Left kidney (tissue), 2 donors: Measurements from ENCODE around the gene ASCC3. TPM values are rescaled to one million over a fixed set of nuclear protein-coding genes. Genes with fewer than 3 reads are reported as not detected.

Source experiments
- DNase-seq: peaks from one replicate; pipeline ENCODE4 v3.0.0-alpha.2; 2013
- polyA plus RNA-seq: library from polyadenylated mRNA; unstranded; fragments of 120-200 nt; gene quantifications from one replicate; pipeline ENCODE4 v1.2.1, GENCODE V29; 2013; ENCODE audit not compliant: insufficient read length

The ASCC3 gene
- polyA plus RNA-seq, 1 donor = 30.2 TPM

DNA sequence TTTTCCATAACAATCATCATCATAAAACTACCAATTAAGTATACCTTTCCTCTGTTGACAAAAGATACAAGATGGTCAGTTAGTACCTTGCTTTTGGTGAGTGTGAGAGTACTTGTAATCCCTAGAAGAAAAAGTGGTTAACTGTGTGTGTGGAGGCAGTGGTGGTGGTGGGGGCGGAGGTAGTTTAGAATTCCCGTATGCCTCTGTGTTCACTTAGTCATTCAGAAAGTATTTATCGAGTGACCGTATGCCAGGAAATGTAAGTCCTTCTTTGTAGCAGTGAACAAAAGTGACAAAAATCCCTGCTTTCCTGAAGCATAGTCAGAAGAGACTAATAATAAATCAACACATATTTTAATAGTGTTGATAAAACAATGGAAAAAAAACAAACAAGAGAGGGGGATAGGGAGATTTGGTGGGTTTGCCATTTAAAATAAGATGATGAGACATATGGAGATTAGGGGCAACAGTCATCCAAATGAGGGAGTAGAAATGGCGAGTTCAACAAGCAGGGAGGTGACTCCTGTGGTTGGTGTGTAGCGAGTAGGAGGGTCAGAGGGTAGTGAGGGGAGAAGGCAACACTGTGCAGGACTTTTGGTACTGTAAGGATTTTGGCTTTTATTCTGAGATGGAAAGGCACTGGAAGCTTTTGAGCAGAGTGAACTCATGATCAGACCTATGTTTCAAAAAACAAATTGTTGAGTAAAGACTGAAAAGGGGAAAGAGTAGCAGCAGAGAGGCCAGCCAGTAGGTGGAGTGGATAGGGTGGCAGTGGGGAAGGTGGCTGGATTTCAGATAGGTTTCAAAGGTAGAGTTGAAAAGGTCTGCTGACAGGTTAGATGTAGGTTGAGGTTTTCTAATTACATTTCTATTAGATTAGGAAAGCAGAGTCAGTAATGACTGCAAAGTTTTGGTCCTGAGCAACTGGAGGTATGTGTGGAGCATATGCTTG lies 376.1 kb downstream of the ASCC3 start:
- no peak for DNase-seq

DNA sequence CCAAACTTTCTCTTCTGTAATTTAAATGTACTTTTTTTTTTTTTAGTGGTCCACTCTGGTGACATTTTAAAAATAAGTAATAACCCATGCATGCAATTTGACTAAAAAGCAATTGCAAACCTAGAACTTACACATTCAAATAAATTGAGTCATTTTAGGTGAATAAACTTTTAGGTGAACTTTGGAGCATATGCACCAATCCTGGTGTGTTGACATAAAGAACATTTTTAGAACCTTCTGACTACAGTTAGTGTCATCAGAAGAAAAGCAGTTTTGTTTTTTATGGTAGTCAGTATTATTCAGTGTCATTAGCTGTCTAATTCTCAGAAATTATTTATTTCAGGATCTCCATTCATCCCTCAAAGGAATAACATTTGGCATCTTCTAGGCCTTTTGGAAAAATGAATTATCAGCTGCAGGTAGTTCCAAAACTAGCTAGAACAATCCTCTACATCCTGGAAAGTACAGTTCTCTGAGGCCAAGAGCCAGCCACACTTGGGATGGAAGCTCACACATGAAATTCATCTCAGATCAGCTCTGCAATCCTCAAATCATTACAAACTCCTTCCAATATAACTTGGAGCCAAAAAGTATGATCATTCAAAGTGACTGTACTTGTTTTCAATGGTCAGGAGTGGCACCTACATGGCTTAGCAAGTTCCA lies 378.0 kb downstream of the ASCC3 start:
- DNase-seq = no peak

GRCh38 chr6:100493206-100493888 lies 387.8 kb downstream of the ASCC3 start:
- no peak for DNase-seq

DNA sequence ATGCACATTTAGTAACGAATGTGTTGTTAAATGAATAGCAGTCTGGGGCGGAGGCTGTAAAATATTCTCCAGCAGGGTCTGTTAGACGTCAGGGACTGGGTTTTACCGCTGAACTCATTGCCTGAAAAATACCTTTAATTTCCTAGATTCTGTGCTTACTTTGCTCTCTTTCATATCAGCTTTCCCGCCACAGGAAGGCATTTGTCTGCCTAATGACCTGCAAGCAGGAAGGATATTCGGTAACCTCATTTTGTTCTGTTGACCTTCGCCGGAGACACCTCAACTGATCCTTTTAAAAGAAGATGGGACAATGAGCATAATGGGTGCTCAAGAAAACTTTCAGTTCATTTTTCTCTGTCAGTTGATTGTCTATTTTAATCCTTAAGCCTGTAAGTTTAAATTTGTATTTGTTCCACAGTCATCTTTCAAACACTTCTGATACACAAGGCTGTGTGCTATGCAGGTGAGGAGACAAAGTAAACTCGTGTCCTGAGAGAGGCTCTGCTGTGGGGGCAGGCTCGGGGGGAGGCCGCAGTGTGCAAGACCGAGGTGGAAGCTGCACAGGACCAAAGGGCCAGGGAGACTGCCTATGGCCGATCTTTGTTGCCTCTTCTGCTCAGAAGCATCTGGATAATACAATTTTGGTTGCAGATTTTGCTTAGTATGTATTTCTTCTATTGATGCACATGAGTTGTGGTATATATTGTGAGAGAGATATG lies 389.0 kb downstream of the ASCC3 start:
- no peak for DNase-seq

DNA sequence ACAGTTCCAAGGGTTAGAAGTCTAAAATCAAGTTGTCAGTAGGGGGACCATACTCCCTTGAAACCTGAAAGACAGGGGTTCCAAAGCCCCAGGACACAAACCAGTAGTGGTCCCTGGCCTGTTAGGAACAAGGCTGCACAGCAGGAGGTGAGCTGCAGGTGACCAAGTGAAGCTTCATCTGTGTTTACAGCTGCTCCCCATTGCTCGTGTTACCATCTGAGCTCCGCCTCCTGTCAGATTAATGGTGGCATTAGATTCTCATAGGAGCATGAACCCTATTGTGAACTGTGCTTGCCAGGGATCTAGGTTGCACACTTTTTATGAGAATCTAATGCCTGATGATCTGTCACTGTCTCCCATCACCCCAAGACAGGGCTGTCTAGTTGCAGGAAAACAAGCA lies 391.1 kb downstream of the ASCC3 start:
- DNase-seq = no peak

DNA sequence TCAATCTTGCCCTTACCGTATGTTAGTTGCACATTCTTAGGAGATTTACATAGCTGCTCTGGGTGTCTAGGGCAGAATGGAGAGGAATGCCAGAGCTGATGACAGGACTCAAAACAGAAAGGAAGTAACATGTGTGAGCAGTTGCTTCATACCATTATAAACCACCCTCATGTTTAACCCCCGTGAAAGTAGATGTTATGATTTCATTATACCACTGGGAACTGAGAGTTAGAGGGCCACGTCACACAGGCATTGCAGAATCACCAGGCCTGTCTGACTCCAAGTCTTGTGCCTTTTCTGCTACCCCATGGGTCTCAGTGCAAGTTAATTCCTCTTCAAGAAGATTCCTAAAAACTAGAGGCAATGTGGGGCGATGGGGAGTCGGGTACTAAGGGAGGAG lies 392.9 kb downstream of the ASCC3 start:
- DNase-seq = no peak

GRCh38 chr6:100487638-100488037 lies 393.5 kb downstream of the ASCC3 start:
- DNase-seq = no peak

GRCh38 chr6:100485268-100485667 lies 395.9 kb downstream of the ASCC3 start:
- DNase-seq = no peak

DNA sequence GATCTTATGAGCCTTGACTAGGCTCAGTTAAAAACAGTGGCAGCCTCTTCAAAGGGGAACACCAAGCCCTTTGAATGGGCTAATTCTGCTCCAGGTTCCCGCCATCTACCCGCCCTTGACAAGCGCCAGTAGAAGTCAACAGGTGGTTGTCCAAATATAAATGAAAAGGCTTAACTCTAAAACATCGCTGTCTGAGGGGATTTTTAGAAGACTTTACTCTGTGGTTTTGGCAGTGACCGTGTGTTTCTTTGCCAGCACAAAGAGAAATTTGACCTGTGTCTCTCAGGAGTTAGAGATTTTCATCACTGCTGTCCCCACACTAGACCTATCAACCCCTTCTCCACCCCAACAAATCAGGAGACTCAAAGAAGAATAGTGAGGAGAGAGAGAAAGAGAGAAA lies 396.7 kb downstream of the ASCC3 start:
- DNase-seq = no peak

GRCh38 chr6:100482698-100483097 lies 398.4 kb downstream of the ASCC3 start:
- DNase-seq = no peak

- peak; percentile 45 for DNase-seq
Measured at GRCh38 chr6:100479179-100480035, 401.7 kb downstream of the ASCC3 start.

DNA sequence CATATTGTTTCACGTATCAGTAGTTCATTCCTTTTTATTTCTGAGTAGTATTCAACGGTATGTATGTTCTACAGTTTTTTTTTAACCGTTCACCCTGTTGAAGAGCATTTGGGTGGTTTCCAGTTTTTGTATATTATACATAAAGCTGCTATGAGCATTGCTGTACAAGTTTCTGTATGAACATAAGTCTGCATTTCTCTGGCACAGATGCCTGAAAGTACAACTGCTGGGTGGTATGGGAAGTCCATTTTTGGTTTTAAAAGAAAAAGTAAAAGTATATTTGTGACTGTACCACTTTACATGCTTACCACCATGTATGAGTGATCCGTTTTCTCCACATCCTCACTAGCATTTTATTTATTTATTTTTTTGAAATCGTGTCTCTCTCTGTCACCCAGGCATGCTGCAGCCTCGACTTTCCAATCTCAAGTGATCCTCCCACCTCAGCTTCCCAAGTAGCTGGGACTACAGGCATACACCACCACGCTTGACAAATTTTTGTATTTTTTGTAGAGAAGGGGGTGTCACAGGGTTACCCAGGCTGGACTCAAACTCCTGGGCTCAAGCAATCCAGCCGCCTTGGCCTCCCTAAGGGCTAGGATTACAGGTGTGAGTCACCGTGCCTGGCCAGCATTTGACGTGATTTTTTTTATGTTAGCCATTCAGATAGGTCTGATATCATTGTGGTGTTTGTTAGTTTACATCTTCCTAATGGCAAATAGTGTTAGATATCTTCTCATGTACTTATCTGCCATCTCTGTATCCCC lies 405.4 kb downstream of the ASCC3 start:
- DNase-seq = no peak

- no peak for DNase-seq
Measured at GRCh38 chr6:100473182-100473581, 407.9 kb downstream of the ASCC3 start.

- no peak for DNase-seq
Measured at GRCh38 chr6:100472674-100473073, 408.5 kb downstream of the ASCC3 start.

DNA sequence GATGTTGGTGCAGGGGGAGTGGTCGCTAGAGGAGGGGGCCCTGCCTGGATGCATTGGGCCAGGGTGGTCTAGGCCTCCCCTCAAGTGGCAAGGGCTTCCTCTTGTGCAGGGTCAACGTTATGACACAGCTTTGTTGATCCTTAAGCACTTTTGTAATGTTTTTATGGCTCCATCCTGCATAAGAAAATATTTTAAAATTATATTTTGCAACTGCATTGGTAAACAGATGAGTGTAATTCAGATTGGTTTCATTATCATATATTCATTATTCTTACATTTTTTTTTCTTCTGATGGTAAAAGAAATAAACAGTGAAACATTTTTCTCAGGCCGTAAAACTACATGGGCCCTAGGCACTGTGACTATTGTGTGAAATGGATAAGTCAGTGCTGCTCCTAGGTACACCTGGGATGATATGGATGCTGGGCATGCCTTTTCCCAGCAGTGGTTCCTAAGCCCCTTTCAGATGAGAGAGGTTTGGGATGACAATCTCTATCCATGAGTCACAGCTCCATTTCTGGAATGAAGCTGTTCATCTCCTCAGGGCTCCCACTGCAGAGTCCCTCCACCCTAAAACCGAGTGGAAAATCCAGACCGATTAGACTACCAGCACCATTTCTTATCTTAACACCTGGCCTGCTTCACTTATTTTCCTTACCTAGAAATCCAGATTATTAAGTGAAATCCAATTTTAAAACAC lies 410.6 kb downstream of the ASCC3 start:
- no peak for DNase-seq

DNA sequence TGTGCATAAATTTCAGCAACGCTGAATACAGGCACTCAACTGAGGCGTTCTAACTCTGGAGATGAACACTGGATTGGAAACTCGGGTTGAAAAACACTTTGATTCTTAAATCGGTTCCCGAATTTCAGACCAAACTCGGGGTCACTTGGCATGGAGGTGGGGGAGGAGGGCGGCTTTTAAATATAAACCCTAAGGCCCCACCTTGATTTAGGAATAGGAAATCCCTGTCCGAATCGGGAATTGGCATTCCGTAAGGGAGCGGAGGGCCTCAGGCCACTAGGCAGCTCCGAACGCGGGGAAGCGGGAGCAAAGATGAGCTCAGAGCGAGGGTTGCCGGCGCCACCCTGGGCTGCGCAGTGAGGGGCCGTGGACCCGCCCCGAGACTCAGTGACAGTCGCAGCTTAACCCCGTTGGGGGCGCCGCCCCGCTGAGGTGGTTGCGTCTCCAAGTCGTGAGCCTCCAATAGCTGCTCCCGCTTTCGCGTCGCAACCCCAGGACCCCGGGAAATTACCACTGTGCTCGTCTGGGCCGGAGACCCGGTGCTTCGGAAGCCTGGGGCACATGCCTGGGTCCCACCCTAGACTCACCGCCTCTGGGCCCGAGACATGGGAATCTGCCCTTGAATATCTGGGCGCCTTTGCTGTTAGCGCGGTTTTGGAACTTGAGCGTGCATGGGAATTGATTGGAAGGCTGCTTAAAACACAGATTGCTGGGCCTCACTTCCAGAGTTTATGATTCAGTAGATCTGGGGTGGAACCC lies 411.8 kb downstream of the ASCC3 start:
- no peak for DNase-seq

DNA sequence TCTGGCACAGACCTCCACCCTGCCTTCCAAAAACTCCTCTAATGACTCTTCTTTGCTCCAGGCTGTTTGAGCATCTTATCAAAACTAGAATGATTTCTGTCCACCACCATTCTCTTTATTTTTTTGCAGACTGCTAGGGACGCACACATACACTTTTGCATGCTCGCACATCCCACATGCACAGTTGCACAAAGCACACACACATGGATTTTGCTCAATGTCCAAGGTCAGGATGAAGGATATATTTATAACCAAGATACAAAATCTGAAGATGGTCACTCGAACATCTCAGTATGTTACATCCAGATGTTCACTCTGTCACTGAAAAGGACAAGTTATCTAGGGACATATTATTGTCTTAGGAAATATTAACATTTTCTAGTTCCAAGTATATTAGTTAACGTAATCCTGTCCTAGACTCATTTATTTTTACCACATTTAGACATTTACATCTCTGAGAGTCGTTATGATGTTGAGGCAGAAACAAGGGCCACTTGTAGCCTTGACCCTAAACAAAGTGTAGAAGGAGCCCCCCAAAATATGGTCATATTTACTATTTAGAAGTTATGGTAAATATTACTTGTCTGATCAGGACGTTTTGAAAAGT lies 413.0 kb downstream of the ASCC3 start:
- no peak for DNase-seq
